ENCODE data around the gene TESPA1. TPM values are rescaled to one million over a fixed set of nuclear protein-coding genes. Genes with fewer than 3 reads are reported as not detected.

The TESPA1 gene
- total RNA-seq, 4 donors from 2014 or later = 1.6 to 15.3 (median 4.3) TPM

DNA sequence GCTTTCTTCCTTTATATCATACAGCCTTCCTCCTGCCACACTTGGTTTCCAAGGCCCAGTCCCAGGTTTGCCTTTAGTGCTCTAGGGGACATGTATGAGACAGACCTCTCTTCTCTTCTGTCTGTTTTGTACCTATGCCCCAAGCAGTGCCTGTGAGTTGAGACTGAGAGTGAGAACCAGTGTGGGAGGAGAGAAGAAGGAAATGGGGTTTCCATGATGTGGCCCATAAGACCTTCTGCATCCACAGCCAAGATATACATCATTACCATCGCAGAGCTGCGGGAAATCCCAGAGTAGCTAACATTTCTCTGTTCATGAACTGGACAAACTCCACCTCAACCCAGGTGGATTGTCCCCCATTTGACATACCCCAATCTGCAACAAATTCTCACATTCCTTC lies 2.8 kb downstream of the TESPA1 start:
- 89 to 100% methylated on average over 2 of the region's 2 CpGs for WGBS, 2 donors (ENCODE audit: low coverage in 1 of 2)
- in situ Hi-C loops (cut with MboI; ENCODE audit: low pct_ligation_motif_present in 1 of 4, low pct_unique_long_range_greater_than_20kb in 1 of 4, low sequenced_read_pairs in 3 of 4) = no loop called here

DNA sequence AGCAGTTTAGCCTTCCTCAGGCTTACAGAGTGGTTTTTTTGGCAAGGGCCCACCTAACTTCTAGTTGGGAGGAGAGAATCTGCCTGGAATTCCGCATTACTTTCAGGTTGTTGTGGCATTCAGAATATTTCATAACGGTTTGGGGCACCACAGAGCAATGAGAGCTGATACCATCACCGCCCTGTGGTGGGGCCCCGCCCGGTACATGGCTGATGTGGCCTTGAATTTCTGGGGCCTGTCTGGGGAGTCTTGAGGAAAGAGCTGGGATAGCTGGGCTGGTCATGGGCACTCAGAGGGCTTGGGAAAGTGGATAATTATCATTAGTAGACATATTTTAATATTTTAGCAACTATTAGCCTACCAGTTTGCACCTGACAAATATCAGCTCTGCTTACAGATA lies 4.2 kb downstream of the TESPA1 start:
- in situ Hi-C loops (cut with MboI; ENCODE audit: low pct_ligation_motif_present in 1 of 4, low pct_unique_long_range_greater_than_20kb in 1 of 4, low sequenced_read_pairs in 3 of 4) (no loop called here), intact Hi-C loops (cut with DNase I; ENCODE audit: low total_unique reads) (no loop called here)
- H3K4me1 ChIP-seq = peaks cover 0 to 3% (median 0%) of the 10 kb centered on the region in 4 donors
- WGBS, 2 donors (ENCODE audit: low coverage in 1 of 2) = 66% methylated on average over 5 of the region's 5 CpGs; no CpG with 5 or more reads in 1 of the 2 donors
- DNase-seq = no peak
- no peaks in the 10 kb centered on the region for H3K36me3 ChIP-seq
- H3K27ac ChIP-seq = no peak overlapping the region
- no peaks in the 10 kb centered on the region for H3K9me3 ChIP-seq
- H3K4me3 ChIP-seq = no peak overlapping the region
- H3K27me3 ChIP-seq = no peaks in the 10 kb centered on the region
- TF ChIP-seq POLR2AphosphoS5 (IDR thresholded peaks at IDR 0.05) (no peak), EP300 (IDR thresholded peaks at IDR 0.05; ENCODE audit: low read depth) (no peak), POLR2A (IDR thresholded peaks at IDR 0.05) (no peak)
- TF ChIP-seq, protein P1, sequence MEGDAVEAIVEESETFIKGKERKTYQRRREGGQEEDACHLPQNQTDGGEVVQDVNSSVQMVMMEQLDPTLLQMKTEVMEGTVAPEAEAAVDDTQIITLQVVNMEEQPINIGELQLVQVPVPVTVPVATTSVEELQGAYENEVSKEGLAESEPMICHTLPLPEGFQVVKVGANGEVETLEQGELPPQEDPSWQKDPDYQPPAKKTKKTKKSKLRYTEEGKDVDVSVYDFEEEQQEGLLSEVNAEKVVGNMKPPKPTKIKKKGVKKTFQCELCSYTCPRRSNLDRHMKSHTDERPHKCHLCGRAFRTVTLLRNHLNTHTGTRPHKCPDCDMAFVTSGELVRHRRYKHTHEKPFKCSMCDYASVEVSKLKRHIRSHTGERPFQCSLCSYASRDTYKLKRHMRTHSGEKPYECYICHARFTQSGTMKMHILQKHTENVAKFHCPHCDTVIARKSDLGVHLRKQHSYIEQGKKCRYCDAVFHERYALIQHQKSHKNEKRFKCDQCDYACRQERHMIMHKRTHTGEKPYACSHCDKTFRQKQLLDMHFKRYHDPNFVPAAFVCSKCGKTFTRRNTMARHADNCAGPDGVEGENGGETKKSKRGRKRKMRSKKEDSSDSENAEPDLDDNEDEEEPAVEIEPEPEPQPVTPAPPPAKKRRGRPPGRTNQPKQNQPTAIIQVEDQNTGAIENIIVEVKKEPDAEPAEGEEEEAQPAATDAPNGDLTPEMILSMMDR (IDR thresholded peaks at IDR 0.05) = no peak

More for the DNA sequence above, 2.8 kb downstream of the TESPA1 start:
- DNase-seq = no peak
- Histone ChIP-seq H3K4me3 (no peak overlapping the region), H3K36me3 (no peaks in the 10 kb centered on the region), H3K27ac (no peak overlapping the region), H3K27me3 (no peaks in the 10 kb centered on the region), H3K4me1 (no peaks in the 10 kb centered on the region), H3K9me3 (no peaks in the 10 kb centered on the region)
- intact Hi-C loops (cut with DNase I; ENCODE audit: low total_unique reads) = no loop called here
- TF ChIP-seq POLR2A (IDR thresholded peaks at IDR 0.05) (no peak), POLR2AphosphoS5 (IDR thresholded peaks at IDR 0.05) (no peak), EP300 (IDR thresholded peaks at IDR 0.05; ENCODE audit: low read depth) (no peak)
- TF ChIP-seq, protein P1 (IDR thresholded peaks at IDR 0.05) = no peak

DNA sequence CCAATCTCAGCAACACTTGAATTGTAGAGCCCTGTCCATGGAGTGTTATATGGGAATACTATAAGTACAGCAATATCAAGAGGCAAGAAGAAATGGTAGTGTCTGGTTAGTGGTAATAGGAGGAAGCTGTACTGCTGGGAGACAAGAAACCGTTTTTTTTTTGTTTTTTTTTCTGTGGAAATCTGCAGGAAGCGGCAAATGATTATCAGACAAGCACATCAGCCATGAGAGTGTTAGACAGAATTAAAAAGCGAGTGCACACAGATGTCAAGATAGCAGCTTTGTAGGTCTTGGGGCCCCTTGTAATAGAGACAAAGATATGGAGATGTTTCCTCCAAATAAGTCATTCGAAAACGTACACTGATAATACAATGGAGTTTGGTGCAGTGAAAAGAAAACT lies 6.7 kb downstream of the TESPA1 start:
- in situ Hi-C loops (cut with MboI; ENCODE audit: low pct_ligation_motif_present in 1 of 4, low pct_unique_long_range_greater_than_20kb in 1 of 4, low sequenced_read_pairs in 3 of 4) = no loop called here
- H3K36me3 ChIP-seq = no peaks in the 10 kb centered on the region
- no peaks in the 10 kb centered on the region for H3K27me3 ChIP-seq
- 70 to 79% methylated on average over 5 of the region's 5 CpGs for WGBS, 2 donors (ENCODE audit: low coverage in 1 of 2)
- intact Hi-C loops (cut with DNase I; ENCODE audit: low total_unique reads) = no loop called here
- H3K4me1 ChIP-seq = peaks cover 0 to 3% (median 0%) of the 10 kb centered on the region in 4 donors
- H3K27ac ChIP-seq = no peak overlapping the region
- H3K9me3 ChIP-seq = no peaks in the 10 kb centered on the region
- TF ChIP-seq POLR2AphosphoS5 (IDR thresholded peaks at IDR 0.05) (no peak), POLR2A (IDR thresholded peaks at IDR 0.05) (no peak), EP300 (IDR thresholded peaks at IDR 0.05; ENCODE audit: low read depth) (no peak)
- TF ChIP-seq, protein P1 (IDR thresholded peaks at IDR 0.05) = no peak
- no peak for DNase-seq
- H3K4me3 ChIP-seq = no peak overlapping the region

DNA sequence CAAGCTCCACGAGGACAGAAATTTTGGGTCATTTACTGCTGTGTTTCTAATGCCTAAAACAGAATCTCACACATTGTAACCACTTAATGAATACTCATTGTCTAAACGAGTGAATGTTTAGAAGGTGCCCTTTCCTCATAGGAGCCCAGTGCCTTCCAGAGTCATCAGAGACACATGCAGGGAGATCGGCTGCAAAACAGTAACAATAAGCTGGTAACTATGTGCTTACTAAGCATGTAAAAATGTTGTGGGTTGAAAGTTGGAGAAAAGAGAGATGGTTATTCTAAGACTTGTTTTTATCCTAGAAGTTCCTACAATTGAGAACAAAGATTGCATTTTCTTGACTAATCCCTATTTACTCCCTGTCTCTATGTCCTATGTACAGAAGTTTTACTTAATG lies 7.4 kb downstream of the TESPA1 start:
- H3K4me1 ChIP-seq = peaks cover 0 to 3% (median 0%) of the 10 kb centered on the region in 4 donors
- WGBS, 2 donors (ENCODE audit: low coverage in 1 of 2) = 46 to 50% methylated on average over 3 of the region's 3 CpGs
- no peak for DNase-seq
- H3K27ac ChIP-seq = no peak overlapping the region
- no peak overlapping the region for H3K4me3 ChIP-seq
- intact Hi-C loops (cut with DNase I; ENCODE audit: low total_unique reads) = no loop called here
- no peaks in the 10 kb centered on the region for H3K36me3 ChIP-seq
- TF ChIP-seq EP300 (IDR thresholded peaks at IDR 0.05; ENCODE audit: low read depth) (no peak), POLR2AphosphoS5 (IDR thresholded peaks at IDR 0.05) (no peak), POLR2A (IDR thresholded peaks at IDR 0.05) (no peak)
- TF ChIP-seq, protein P1 (IDR thresholded peaks at IDR 0.05) = no peak
- H3K27me3 ChIP-seq = no peaks in the 10 kb centered on the region
- H3K9me3 ChIP-seq = no peaks in the 10 kb centered on the region
- in situ Hi-C loops (cut with MboI; ENCODE audit: low pct_ligation_motif_present in 1 of 4, low pct_unique_long_range_greater_than_20kb in 1 of 4, low sequenced_read_pairs in 3 of 4) = no loop called here

All from transverse colon (tissue), 4 donors.